PC-9 (cell line): ENCODE data around the gene AKAP8L. TPM values are rescaled to one million over a fixed set of nuclear protein-coding genes. Genes with fewer than 3 reads are reported as not detected.
A peak's percentile ranks its signal among the peaks of the same experiment; 100 is the strongest.

ENCODE experiments used
- BruUV-seq: library from RNA; stranded (reverse); fragments of 400-500 nt; replicated peaks from 2 replicates; lab custom pipeline; 2021; lab: Mats Ljungman, UMichigan
- CTCF ChIA-PET: fragments of 300-600 bp; sonication (Branson Sonifier 250); formaldehyde crosslinking; loops from one replicate; lab custom pipeline; 2022; ENCODE audit warnings: antibody characterized with exemption; lab: Charles Lee
- POLR2A ChIA-PET: fragments of 300-600 bp; sonication (Branson Sonifier 250); formaldehyde crosslinking; loops from one replicate; lab custom pipeline; 2022; ENCODE audit warnings: antibody characterized with exemption; ENCODE audit not compliant: unreplicated experiment; lab: Charles Lee
- DNase-seq, 2 experiments: peaks; one replicate each; pipeline versions ENCODE4 v3.0.0 to v3.0.0-alpha.2; 2015 to 2022; ENCODE audit warnings: mixed read lengths in 1 of 2
- H2AFZ ChIP-seq: fragments of 200-600 bp; sonication (generic); 2 replicates; pipeline ENCODE4 v1.8.1; 2017; ENCODE audit warnings: antibody characterized with exemption
- H3F3A ChIP-seq: fragments of 200-600 bp; sonication (generic); 2 replicates; pipeline ENCODE4 v1.8.1; 2017; ENCODE audit warnings: antibody characterized with exemption, mild to moderate bottlenecking, low read depth; ENCODE audit not compliant: insufficient read depth
- H3K27ac ChIP-seq: fragments of 200-600 bp; sonication (generic); 2 replicates; pipeline ENCODE4 v1.6.1; 2016; ENCODE audit warnings: mixed run types
- H3K27me3 ChIP-seq: fragments of 200-600 bp; sonication (generic); 2 replicates; pipeline ENCODE4 v1.6.1; 2016; ENCODE audit warnings: low read depth, mixed run types; ENCODE audit not compliant: insufficient read depth
- H3K36me3 ChIP-seq: fragments of 200-600 bp; sonication (generic); 2 replicates; pipeline ENCODE4 v1.6.1; 2016; ENCODE audit warnings: low read depth, mixed run types
- H3K4me1 ChIP-seq: fragments of 200-600 bp; sonication (generic); replicated peaks from 2 replicates; pipeline ENCODE4 v1.6.1; 2016; ENCODE audit warnings: mixed run types; ENCODE audit not compliant: insufficient read depth
- H3K4me2 ChIP-seq: fragments of 200-600 bp; sonication (generic); 2 replicates; pipeline ENCODE4 v1.6.1; 2017; ENCODE audit warnings: mixed run types
- H3K4me3 ChIP-seq: fragments of 200-600 bp; sonication (generic); 2 replicates; pipeline ENCODE4 v1.6.1; 2016; ENCODE audit warnings: mixed run types
- H3K79me2 ChIP-seq: fragments of 200-600 bp; sonication (generic); 2 replicates; pipeline ENCODE4 v1.6.1; 2017; ENCODE audit warnings: low read depth, mixed run types
- H3K9me2 ChIP-seq: fragments of 200-600 bp; sonication (generic); 2 replicates; pipeline ENCODE4 v1.8.1; 2017; ENCODE audit warnings: mild to moderate bottlenecking; ENCODE audit not compliant: insufficient read depth
- H3K9me3 ChIP-seq: fragments of 200-600 bp; sonication (generic); 2 replicates; pipeline ENCODE4 v1.8.1; 2016; ENCODE audit warnings: low read depth; ENCODE audit not compliant: insufficient read depth
- H4K20me1 ChIP-seq: fragments of 200-600 bp; sonication (generic); 2 replicates; pipeline ENCODE4 v1.8.1; 2017; ENCODE audit not compliant: insufficient read depth
- EZH2 ChIP-seq: fragments of 200-600 bp; sonication (generic); IDR thresholded peaks from 2 replicates; pipeline ENCODE4 v1.8.0; 2017; ENCODE audit warnings: antibody characterized with exemption, low read depth
- intact Hi-C: fragments of 100-400 bp; cut with micrococcal nuclease; formaldehyde crosslinking; loops from one replicate; pipeline ENCODE4 v1.10.0; 2022; ENCODE audit not compliant: unreplicated experiment
- total RNA-seq: library from RNA; stranded (reverse); gene quantifications from 2 replicates; pipeline ENCODE4 v1.2.3, GENCODE V29; 2021
- TF ChIP-seq, protein P1 (sequence below): fragments of 200-600 bp; sonication (generic); conservative IDR thresholded peaks from 2 replicates; pipeline ENCODE4 v1.6.1; 2017; ENCODE audit warnings: mixed run types, antibody characterized with exemption, mild to moderate bottlenecking, moderate library complexity

Gene AKAP8L
- total RNA-seq, 1 experiment from 2014 or later: 49.9 TPM

DNA sequence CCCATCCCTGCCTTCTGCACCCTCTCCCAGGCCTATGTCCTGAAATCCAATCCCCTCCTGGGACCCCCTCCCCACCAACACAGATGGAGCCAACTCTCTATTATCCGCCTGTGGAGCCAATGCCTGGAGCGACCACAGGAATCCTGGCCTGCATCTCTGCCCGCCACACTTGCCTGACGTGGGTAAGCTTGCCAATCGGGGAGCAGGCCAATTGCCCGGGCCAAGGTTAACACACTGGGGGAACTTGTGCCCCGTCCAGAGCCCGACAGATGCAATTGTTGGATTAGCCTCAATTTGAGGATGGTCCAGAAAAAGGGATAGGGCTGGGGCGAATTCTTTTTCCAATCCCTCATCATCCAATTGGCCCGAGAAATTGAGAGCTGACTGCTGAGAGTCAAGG, 25.1 kb upstream of the AKAP8L start:
- H3K9me3 ChIP-seq: no peaks in the 10 kb centered on the region
- no TSS peak for BruUV-seq
- H3K27me3 ChIP-seq: no peaks in the 10 kb centered on the region
- H3K27ac ChIP-seq: no peak overlapping the region
- no peaks in the 10 kb centered on the region for H3K36me3 ChIP-seq
- ChIA-PET CTCF (no interaction called here), POLR2A (no interaction called here)
- TF ChIP-seq, protein P1, sequence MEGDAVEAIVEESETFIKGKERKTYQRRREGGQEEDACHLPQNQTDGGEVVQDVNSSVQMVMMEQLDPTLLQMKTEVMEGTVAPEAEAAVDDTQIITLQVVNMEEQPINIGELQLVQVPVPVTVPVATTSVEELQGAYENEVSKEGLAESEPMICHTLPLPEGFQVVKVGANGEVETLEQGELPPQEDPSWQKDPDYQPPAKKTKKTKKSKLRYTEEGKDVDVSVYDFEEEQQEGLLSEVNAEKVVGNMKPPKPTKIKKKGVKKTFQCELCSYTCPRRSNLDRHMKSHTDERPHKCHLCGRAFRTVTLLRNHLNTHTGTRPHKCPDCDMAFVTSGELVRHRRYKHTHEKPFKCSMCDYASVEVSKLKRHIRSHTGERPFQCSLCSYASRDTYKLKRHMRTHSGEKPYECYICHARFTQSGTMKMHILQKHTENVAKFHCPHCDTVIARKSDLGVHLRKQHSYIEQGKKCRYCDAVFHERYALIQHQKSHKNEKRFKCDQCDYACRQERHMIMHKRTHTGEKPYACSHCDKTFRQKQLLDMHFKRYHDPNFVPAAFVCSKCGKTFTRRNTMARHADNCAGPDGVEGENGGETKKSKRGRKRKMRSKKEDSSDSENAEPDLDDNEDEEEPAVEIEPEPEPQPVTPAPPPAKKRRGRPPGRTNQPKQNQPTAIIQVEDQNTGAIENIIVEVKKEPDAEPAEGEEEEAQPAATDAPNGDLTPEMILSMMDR: no peak
- no peak for TF ChIP-seq EZH2
- no peak overlapping the region for H3K4me2 ChIP-seq
- H4K20me1 ChIP-seq: no peaks in the 10 kb centered on the region
- H3K4me3 ChIP-seq: no peak overlapping the region
- peaks cover 18% of the 10 kb centered on the region for H3F3A ChIP-seq
- no peak for DNase-seq
- H3K9me2 ChIP-seq: no peaks in the 10 kb centered on the region
- intact Hi-C loops: no loop called here
- peaks cover 5% of the 10 kb centered on the region; the same call in 1 of the 2 replicates for H3K4me1 ChIP-seq
- no peak overlapping the region for H2AFZ ChIP-seq
- no peaks in the 10 kb centered on the region for H3K79me2 ChIP-seq

DNA sequence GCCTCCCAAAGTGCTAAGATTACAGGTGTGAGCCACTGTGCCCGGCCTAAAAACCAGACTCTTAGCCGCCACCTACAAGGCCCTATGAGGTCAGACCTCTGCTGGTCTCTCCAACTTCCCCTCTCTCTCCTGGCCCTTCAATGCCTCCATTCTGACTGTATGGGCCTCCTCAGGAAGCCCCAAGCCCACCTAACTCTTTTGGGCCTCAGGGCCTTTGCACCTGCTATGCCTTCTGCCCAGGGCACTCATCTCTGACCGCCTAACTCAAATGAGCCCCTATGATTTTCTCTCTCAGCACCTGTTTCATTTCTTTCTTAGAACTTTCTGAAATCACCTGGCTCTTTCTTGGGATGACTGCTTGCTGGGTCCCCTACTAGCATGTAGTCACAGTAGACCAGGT, 24.5 kb upstream of the AKAP8L start:
- no peaks in the 10 kb centered on the region for H3K79me2 ChIP-seq
- 0 out of 2 replicates have a peak, but pooled peaks cover 5% of the 10 kb centered on the region for H3K4me1 ChIP-seq
- H3K9me3 ChIP-seq: no peaks in the 10 kb centered on the region
- no peaks in the 10 kb centered on the region for H3K9me2 ChIP-seq
- CTCF ChIA-PET: no interaction called here
- H3K4me2 ChIP-seq: no peak overlapping the region
- H3K27me3 ChIP-seq: no peaks in the 10 kb centered on the region
- POLR2A ChIA-PET: no interaction called here
- H3K4me3 ChIP-seq: no peak overlapping the region
- BruUV-seq: no TSS peak
- no peak for TF ChIP-seq EZH2
- TF ChIP-seq, protein P1: no peak
- H3K36me3 ChIP-seq: no peaks in the 10 kb centered on the region
- no peak overlapping the region for H2AFZ ChIP-seq
- no peak overlapping the region for H3K27ac ChIP-seq
- H3F3A ChIP-seq: peaks cover 13% of the 10 kb centered on the region
- DNase-seq: peak in 1 of 2 experiments; percentile 32
- intact Hi-C loops: no loop called here
- H4K20me1 ChIP-seq: no peaks in the 10 kb centered on the region

DNA sequence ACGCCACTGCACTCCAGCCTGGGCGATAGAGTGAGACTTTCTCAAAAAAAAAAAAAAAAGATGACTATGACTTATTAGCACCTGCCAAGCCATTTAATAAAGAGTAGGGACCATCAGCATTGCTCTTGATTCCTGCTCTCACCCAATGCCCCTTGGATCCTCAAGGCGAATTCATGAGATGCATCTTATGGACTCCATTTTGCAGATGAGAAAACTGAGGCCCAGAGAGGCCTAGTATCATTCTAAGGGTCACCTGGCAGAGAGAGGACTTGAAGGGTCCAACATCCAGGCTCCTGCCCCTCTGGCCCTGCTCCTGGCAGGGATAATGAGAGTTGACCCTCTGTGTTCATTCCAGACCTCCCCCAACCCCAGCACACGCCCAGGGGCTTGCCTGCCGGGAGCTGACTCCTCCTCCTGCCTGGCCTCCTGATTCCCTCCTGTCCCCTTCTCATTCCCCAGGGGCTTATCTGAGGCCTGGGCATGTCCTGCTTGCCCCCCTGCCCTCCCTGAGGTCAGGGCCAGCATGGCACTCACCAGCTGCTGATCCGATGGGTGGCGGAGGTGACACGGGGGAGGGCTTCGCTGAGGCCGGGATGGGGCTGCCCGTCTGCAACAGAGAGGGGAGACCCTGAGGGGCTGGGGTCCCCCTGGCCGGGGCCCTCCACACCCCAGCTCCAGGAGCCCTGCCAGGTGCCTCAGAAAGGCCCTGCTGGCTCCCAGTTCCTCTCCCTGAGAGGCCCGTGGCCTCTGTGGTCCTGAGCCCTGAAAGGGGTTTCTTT, 23.5 kb upstream of the AKAP8L start:
- no peak overlapping the region for H3K27ac ChIP-seq
- H2AFZ ChIP-seq: no peak overlapping the region
- H3K79me2 ChIP-seq: no peaks in the 10 kb centered on the region
- H4K20me1 ChIP-seq: no peaks in the 10 kb centered on the region
- ChIA-PET POLR2A (no interaction called here), CTCF (no interaction called here)
- H3K36me3 ChIP-seq: no peaks in the 10 kb centered on the region
- H3K4me2 ChIP-seq: no peak overlapping the region
- H3K4me3 ChIP-seq: no peak overlapping the region
- TF ChIP-seq, protein P1: no peak
- no peak for TF ChIP-seq EZH2
- peaks cover 3% of the 10 kb centered on the region; the same call in 1 of the 2 replicates for H3F3A ChIP-seq
- no peaks in the 10 kb centered on the region for H3K9me3 ChIP-seq
- DNase-seq: peak in 1 of 2 experiments; percentile 30
- H3K4me1 ChIP-seq: 0 out of 2 replicates have a peak, but pooled peaks cover 5% of the 10 kb centered on the region
- no TSS peak for BruUV-seq
- intact Hi-C loops: no loop called here
- H3K27me3 ChIP-seq: no peaks in the 10 kb centered on the region
- no peaks in the 10 kb centered on the region for H3K9me2 ChIP-seq
